Measurements from ENCODE around the gene PTBP1. TPM values are rescaled to one million over a fixed set of nuclear protein-coding genes. Genes with fewer than 3 reads are reported as not detected.

Gene PTBP1
- total and polyA plus RNA-seq, 9 of the 15 experiments (the other 6 are each of a cell fraction or from before 2014, with no cell fraction given) = 14.0 to 759 (median 234) TPM

- TF ChIP-seq ARID3B (CRISPR knock-in tag; IDR thresholded peaks at IDR 0.05; ENCODE audit: borderline replicate concordance) (no peak), RBM25 (IDR thresholded peaks at IDR 0.05; ENCODE audit: low read depth, low read length, severe bottlenecking) (peak; percentile 93), EHMT2 (IDR thresholded peaks at IDR 0.05) (no peak), MTA2 (IDR thresholded peaks at IDR 0.05; ENCODE audit: low read depth) (no peak), FOXJ3 (CRISPR knock-in tag; IDR thresholded peaks at IDR 0.05) (no peak), ELF1 (tag; IDR thresholded peaks at IDR 0.05) (no peak), USF1 (CRISPR knock-in tag; IDR thresholded peaks at IDR 0.05) (no peak), SUPT5H (IDR thresholded peaks at IDR 0.05) (no peak), ZNF224 (CRISPR knock-in tag; IDR thresholded peaks at IDR 0.05) (no peak), CBFB (CRISPR knock-in tag; IDR thresholded peaks at IDR 0.05) (no peak), AFF4 (CRISPR knock-in tag; IDR thresholded peaks at IDR 0.05) (no peak), ZBTB17 (CRISPR knock-in tag; IDR thresholded peaks at IDR 0.05) (no peak), ZBTB33 (CRISPR knock-in tag; IDR thresholded peaks at IDR 0.05) (peak; percentile 22; the same call in 1 of the 2 replicates), CBX1 (IDR thresholded peaks at IDR 0.05; ENCODE audit: low read depth) (no peak), HMG20B (CRISPR knock-in tag; IDR thresholded peaks at IDR 0.05) (no peak), PTTG1 (tag; IDR thresholded peaks at IDR 0.05; ENCODE audit: low read depth) (no peak), KLF1 (tag; IDR thresholded peaks at IDR 0.05) (no peak), ZNF280B (CRISPR knock-in tag; IDR thresholded peaks at IDR 0.05) (no peak)
These were observed 61.9 kb downstream of the PTBP1 start, which contains the start of gene CFD (continued) for GRCh38 chr19:858868-859843.

Data from K562 (cell line).